SH-SY5Y (cell line): Measurements from ENCODE around the gene FAM32A.

Experiments
- GATA2 ChIP-seq: IDR thresholded peaks from 2 replicates; pipeline ENCODE4 v1.6.1; 2011; ENCODE audit warnings: mild to moderate bottlenecking, low read depth, low read length
- GATA3 ChIP-seq: IDR thresholded peaks from 2 replicates; pipeline ENCODE4 v1.6.1; 2011; ENCODE audit warnings: low read depth, mild to moderate bottlenecking, low read length, moderate library complexity

DNA sequence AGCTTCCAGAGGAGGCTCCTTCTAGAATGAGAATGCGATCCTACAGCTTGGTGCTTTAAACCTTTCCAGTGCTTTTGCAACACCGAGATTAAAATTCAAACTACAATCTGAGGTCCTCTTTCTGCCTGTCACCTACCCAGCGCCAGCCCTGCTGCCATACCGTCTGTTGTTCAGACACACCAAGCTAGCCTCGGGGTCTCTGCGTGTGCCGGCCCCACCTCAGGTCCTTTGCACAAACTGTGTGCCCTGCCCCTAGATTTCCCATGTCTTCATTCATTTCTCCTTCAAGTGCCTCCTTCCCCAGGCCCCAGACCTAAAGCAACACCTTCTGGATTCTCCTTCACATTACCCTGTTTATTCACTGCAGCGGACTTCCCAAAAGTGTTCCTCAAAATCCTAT is 30.7 kb upstream of the FAM32A start:
- TF ChIP-seq GATA3 (no peak), GATA2 (no peak)
